ENCODE measurements around the gene ZBTB16. TPM values are rescaled to one million over a fixed set of nuclear protein-coding genes. Genes with fewer than 3 reads are reported as not detected.
A peak's percentile ranks its signal among the peaks of the same experiment; 100 is the strongest.

The ZBTB16 gene
- total and polyA plus RNA-seq, 2 donors (not counting 3 experiments of a cell fraction or from before 2014, with no cell fraction given), result 9.8 to 20.3 TPM

DNA sequence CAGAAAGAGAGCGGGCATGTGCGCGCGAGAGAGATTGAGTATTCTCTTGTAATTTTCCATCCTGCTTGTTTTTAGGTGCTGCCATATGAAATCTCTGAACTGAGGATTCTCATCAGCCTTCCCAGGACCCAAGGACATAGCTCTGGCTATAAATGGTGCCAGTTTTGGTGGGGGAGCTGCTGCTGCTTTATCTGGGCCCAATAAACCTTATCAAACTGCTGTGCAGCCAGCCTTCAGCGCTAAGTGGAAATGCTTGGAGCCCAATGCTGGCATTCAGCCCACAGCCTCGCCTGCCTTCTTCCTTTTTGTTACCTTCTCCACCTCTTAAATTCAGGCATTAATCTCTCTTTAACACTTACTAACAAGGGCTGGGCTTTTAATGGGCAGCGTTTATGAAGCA is 2.4 kb upstream of the ZBTB16 start:
- Histone ChIP-seq H3K4me3 (replicated peaks in 1 of 3; ENCODE audit: insufficient read depth in 1 of 3, low read depth in 1 of 3, low read length in 3 of 3) (no peak overlapping the region), H3K9me3 (replicated peaks; ENCODE audit: control insufficient read depth, insufficient read depth, low read length) (no peaks in the 10 kb centered on the region), H4K20me1 (replicated peaks; ENCODE audit: control insufficient read depth, extremely low read depth, insufficient read depth, low read length) (no peaks in the 10 kb centered on the region), H3K4me1 (ENCODE audit: control insufficient read depth, extremely low read depth, insufficient read depth, low read length) (peaks cover 8% of the 10 kb centered on the region), H2AFZ (ENCODE audit: low read depth, low read length) (no peak overlapping the region), H3K79me2 (ENCODE audit: control insufficient read depth, insufficient read depth, low read length) (peaks cover 5% of the 10 kb centered on the region), H3K36me3 (ENCODE audit: control insufficient read depth in 2 of 2, extremely low read depth in 1 of 2, insufficient read depth in 2 of 2, low read length in 2 of 2) (no peaks in the 10 kb centered on the region), H3K27me3 (ENCODE audit: control insufficient read depth in 2 of 2, insufficient read depth in 2 of 2, low read length in 2 of 2) (peaks cover 0 to 2% of the 10 kb centered on the region in 2 experiments), H3K9ac (replicated peaks; ENCODE audit: extremely low read depth, insufficient read depth, low read length) (no peak overlapping the region), H3K9me1 (replicated peaks; ENCODE audit: control insufficient read depth, extremely low read depth, insufficient read depth, low read length) (no peaks in the 10 kb centered on the region), H3K4me2 (ENCODE audit: insufficient read depth, low read length) (no peak overlapping the region), H3K27ac (ENCODE audit: insufficient read depth, low read depth, low read length) (no peak overlapping the region)
- no TSS peak for BruUV-seq (replicated peaks)
- ChIA-PET CTCF (interaction anchor here (1.6 to 6.6 kb wide), 5 partner anchors 9 to 204 kb away, joined by 5 to 90 read pairs (median 20); no protein-coding TSS in a partner anchor), POLR2A (no interaction called here)
- DNase-seq (ENCODE audit: low read depth, low spot score) (peak; percentile 32), FAIRE-seq (peak; percentile 40)
- dilution Hi-C loops (cut with MboI; ENCODE audit: extremely low pct_ligation_motif_present, low sequenced_read_pairs), result no loop called here
- intact Hi-C loops (cut with micrococcal nuclease), result no loop called here
- no peak for TF ChIP-seq POLR2A (IDR thresholded peaks at IDR 0.05; ENCODE audit: low read depth, low read length)
- TF ChIP-seq JUN (IDR thresholded peaks at IDR 0.05; ENCODE audit: borderline replicate concordance, insufficient read depth, insufficient read length, low read depth), result no peak
- TF ChIP-seq, protein P1, sequence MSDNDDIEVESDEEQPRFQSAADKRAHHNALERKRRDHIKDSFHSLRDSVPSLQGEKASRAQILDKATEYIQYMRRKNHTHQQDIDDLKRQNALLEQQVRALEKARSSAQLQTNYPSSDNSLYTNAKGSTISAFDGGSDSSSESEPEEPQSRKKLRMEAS (IDR thresholded peaks at IDR 0.05; ENCODE audit: insufficient read depth, insufficient read length), result no peak
- no peak for TF ChIP-seq FOS (IDR thresholded peaks at IDR 0.05; ENCODE audit: borderline replicate concordance, insufficient read depth, low read length)
- TF ChIP-seq GATA2 (IDR thresholded peaks at IDR 0.05; ENCODE audit: insufficient read depth, insufficient read length, low read depth, low read length), result no peak
- no peak for TF ChIP-seq MYC (IDR thresholded peaks at IDR 0.05; ENCODE audit: low read depth, low read length)
- TF ChIP-seq, protein P2, sequence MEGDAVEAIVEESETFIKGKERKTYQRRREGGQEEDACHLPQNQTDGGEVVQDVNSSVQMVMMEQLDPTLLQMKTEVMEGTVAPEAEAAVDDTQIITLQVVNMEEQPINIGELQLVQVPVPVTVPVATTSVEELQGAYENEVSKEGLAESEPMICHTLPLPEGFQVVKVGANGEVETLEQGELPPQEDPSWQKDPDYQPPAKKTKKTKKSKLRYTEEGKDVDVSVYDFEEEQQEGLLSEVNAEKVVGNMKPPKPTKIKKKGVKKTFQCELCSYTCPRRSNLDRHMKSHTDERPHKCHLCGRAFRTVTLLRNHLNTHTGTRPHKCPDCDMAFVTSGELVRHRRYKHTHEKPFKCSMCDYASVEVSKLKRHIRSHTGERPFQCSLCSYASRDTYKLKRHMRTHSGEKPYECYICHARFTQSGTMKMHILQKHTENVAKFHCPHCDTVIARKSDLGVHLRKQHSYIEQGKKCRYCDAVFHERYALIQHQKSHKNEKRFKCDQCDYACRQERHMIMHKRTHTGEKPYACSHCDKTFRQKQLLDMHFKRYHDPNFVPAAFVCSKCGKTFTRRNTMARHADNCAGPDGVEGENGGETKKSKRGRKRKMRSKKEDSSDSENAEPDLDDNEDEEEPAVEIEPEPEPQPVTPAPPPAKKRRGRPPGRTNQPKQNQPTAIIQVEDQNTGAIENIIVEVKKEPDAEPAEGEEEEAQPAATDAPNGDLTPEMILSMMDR (IDR thresholded peaks at IDR 0.05; ENCODE audit: extremely low read depth in 1 of 2, insufficient read depth in 1 of 2, low read depth in 1 of 2, low read length in 2 of 2), result no peak
- TF ChIP-seq POLR2AphosphoS5 (IDR thresholded peaks at IDR 0.05; ENCODE audit: insufficient read depth, low read depth, low read length), result no peak
- no peak for TF ChIP-seq EZH2 (IDR thresholded peaks at IDR 0.05; ENCODE audit: borderline replicate concordance, low read depth, low read length, severe bottlenecking)

Measured in endothelial cell of umbilical vein (primary cell).